Tibial artery (tissue), 4 donors: ENCODE results near the gene AFF3.

Source experiments
- DNase-seq, 2 donors: peaks; one replicate each; pipeline ENCODE4 v3.0.0-alpha.2; 2019
- H3K27ac ChIP-seq, 2 donors: fragments of 200-600 bp; sonication (generic) in 1 of 2; 1 replicate in 1 of 2; 2 replicates in 1 of 2; pipeline ENCODE4 v1.5.1; 2018 to 2019; ENCODE audit warnings: mild to moderate bottlenecking in 1 of 2
- H3K27me3 ChIP-seq, 2 donors: fragments of 200-600 bp; sonication (generic) in 1 of 2; one replicate each; pipeline versions ENCODE4 v1.5.1 to v1.6.0; 2016 to 2019
- H3K36me3 ChIP-seq, 3 donors: fragments of 200-600 bp; sonication (generic) in 2 of 3; one replicate each; pipeline ENCODE4 v1.5.1; 2016 to 2019; ENCODE audit warnings: mild to moderate bottlenecking in 2 of 3
- H3K4me1 ChIP-seq, 4 donors: fragments of 200-600 bp; sonication (generic) in 2 of 4; 1 replicate in 3 of 4; 2 replicates in 1 of 4; pipeline ENCODE4 v1.5.1; 2016 to 2019
- H3K4me3 ChIP-seq, 2 donors: fragments of 200-600 bp; sonication (generic) in 1 of 2; 1 replicate in 1 of 2; 2 replicates in 1 of 2; pipeline ENCODE4 v1.5.1; 2018 to 2019; ENCODE audit warnings: mild to moderate bottlenecking in 2 of 2
- H3K9me3 ChIP-seq, 3 donors: fragments of 200-600 bp; sonication (generic) in 1 of 3; one replicate each; pipeline ENCODE4 v1.5.1; 2016 to 2019
- intact Hi-C: fragments of 100-400 bp; cut with DNase I; formaldehyde crosslinking; loops from one replicate; pipeline ENCODE4 v1.15.0; 2023; ENCODE audit warnings: low total_unique reads
- TF ChIP-seq, protein P1 (sequence below), 2 experiments: fragments of 200-600 bp in 1 of 2; fragments of 450-650 bp in 1 of 2; IDR thresholded peaks; one replicate each; pipeline ENCODE4 v1.5.1; 2017 to 2019; ENCODE audit warnings: antibody characterized with exemption in 2 of 2, mild to moderate bottlenecking in 1 of 2, moderate library complexity in 1 of 2

The AFF3 gene

DNA sequence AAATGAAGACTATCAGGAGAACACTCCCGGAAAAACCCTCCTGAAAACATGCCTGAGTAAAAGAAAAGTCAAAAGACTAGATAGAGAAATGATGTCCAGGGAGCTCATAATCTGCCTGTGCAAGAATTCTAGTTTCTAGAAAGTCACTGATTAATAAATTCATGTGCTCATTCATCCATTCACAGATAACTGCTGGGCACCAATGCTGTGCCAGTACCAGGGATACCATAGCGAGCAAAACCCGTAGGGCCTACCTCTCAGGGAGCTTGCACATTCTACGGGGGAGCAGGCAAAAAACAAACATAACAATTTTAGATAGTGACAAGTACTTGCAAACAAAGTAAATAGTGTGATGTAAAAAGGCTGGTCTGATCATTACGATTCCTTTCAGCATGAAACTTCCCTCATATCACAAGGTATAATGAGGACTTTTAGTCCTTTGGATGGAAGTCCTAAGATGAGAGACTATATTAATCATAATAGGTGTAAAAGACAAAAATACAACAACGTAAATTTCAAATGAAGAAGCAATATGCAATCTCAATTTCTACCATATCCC is 289.9 kb downstream of the AFF3 start:
- Histone ChIP-seq H3K36me3 (no peaks in the 10 kb centered on the region), H3K27me3 (no peaks in the 10 kb centered on the region), H3K27ac (no peak overlapping the region), H3K4me1 (no peaks in the 10 kb centered on the region), H3K9me3 (no peaks in the 10 kb centered on the region), H3K4me3 (no peak overlapping the region)
- intact Hi-C loops: no loop called here
- TF ChIP-seq, protein P1, sequence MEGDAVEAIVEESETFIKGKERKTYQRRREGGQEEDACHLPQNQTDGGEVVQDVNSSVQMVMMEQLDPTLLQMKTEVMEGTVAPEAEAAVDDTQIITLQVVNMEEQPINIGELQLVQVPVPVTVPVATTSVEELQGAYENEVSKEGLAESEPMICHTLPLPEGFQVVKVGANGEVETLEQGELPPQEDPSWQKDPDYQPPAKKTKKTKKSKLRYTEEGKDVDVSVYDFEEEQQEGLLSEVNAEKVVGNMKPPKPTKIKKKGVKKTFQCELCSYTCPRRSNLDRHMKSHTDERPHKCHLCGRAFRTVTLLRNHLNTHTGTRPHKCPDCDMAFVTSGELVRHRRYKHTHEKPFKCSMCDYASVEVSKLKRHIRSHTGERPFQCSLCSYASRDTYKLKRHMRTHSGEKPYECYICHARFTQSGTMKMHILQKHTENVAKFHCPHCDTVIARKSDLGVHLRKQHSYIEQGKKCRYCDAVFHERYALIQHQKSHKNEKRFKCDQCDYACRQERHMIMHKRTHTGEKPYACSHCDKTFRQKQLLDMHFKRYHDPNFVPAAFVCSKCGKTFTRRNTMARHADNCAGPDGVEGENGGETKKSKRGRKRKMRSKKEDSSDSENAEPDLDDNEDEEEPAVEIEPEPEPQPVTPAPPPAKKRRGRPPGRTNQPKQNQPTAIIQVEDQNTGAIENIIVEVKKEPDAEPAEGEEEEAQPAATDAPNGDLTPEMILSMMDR (IDR thresholded peaks at IDR 0.05): no peak
- DNase-seq: no peak

DNA sequence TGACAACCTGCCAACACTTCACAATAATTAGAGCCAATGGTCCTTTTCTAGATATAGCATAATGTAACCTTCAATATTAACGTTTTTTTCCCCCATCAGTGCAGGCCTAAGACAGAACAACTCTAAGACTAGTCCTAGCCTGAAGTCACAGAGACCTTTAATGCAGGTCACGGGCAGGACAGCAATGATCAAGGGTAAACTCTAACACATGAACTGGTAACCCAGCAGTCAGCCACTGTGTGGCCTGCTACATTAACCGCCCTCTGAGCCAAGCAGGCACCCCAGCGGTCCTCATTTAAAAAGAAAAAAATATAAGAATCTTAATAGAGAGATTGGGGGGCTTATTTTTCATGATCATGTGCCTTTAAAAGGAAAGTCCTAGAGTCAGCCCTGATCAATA is 290.6 kb downstream of the AFF3 start:
- Histone ChIP-seq H3K4me3 (no peak overlapping the region), H3K4me1 (no peaks in the 10 kb centered on the region), H3K36me3 (no peaks in the 10 kb centered on the region), H3K9me3 (no peaks in the 10 kb centered on the region), H3K27ac (no peak overlapping the region), H3K27me3 (no peaks in the 10 kb centered on the region)
- intact Hi-C loops: no loop called here
- TF ChIP-seq, protein P1 (IDR thresholded peaks at IDR 0.05): no peak
- DNase-seq: no peak

DNA sequence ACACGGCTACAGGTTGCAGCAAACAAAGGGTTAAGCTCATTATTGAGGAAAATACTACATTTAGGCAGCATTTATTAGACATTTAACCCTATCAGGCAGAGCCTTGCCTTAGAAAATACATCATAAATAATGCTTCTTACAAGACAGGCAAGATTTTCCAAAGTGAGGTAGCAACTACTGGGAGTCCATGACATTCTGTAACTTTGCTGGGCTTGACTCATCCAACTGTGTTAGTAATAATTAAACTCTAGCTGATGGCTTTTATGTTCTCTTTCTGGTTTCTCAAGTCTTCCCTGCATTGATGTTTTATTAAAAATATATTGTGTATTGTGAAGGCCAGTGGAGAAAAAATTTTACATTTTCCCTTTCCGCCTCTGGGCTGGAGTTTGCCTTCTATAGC is 291.3 kb downstream of the AFF3 start:
- no peak overlapping the region for H3K4me3 ChIP-seq

DNA sequence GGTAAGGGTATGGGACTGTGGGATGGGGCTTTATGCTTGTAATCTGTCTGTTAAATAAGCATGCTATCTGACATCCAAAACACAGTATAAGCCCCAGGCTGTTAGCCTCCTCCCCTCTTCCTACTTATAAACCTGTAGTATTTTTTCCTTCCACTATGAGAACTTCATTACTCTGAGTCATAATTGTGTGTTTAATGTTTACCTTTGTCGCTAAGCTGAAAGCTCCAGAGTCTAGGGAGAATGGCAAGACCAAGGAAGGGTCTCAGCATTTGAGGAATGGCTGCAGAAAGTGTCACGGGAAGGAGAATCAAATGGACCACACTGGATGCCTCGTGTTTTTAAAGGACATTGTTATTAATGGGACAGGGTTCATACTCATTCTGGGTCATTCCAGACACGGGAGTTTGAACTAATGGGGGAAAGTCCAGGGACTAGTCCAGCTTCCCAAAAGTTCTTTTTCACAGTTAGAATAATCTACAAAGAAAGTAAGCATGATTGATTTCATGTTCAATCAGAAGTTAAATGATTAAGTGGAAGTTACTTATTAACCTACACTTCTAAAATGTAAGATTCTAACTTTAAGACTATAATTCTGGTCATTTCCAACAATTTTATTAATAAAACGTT is 292.2 kb downstream of the AFF3 start:
- TF ChIP-seq, protein P1 (IDR thresholded peaks at IDR 0.05): no peak
- no peak for DNase-seq
- Histone ChIP-seq H3K27me3 (no peaks in the 10 kb centered on the region), H3K36me3 (no peaks in the 10 kb centered on the region), H3K9me3 (no peaks in the 10 kb centered on the region), H3K4me1 (no peaks in the 10 kb centered on the region), H3K27ac (no peak overlapping the region), H3K4me3 (no peak overlapping the region)
- intact Hi-C loops: no loop called here

More for the DNA sequence above, 291.3 kb downstream of the AFF3 start:
- DNase-seq: no peak
- Histone ChIP-seq H3K27me3 (no peaks in the 10 kb centered on the region), H3K36me3 (no peaks in the 10 kb centered on the region), H3K4me1 (no peaks in the 10 kb centered on the region), H3K27ac (no peak overlapping the region), H3K9me3 (no peaks in the 10 kb centered on the region)
- intact Hi-C loops: no loop called here
- TF ChIP-seq, protein P1 (IDR thresholded peaks at IDR 0.05): no peak

DNA sequence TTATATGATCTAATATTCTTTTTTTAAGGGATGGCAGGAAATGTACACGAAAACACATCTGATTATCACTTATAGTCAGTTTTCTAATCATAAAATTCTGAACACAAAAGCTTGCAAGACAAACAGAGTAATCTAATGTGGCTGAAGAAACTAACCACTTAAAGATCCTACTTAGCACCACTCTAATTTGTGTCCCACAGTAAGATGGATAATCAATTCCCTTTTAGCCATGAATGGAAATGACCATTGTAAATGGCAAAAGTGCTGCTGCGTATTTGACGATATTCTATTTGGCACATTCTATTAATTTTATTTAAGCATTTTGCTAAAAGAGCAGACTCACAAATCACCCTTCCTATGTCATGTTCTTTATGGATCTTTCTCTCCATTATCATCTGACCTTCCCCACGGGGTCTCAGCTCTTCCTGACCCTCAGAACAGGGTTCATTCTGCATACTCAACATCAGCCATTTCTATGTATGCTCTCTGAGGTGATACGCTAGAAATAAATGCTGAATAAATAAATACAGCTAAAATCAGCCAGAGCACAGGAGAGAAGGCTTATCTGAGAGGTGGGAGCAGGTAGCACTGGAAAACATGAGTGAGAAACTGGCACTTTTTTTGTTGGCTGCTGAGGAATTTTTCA is 295.8 kb downstream of the AFF3 start:
- no peak for DNase-seq
- Histone ChIP-seq H3K27ac (no peak overlapping the region), H3K9me3 (no peaks in the 10 kb centered on the region), H3K36me3 (no peaks in the 10 kb centered on the region), H3K4me3 (no peak overlapping the region), H3K27me3 (no peaks in the 10 kb centered on the region), H3K4me1 (no peaks in the 10 kb centered on the region)
- intact Hi-C loops: no loop called here
- TF ChIP-seq, protein P1 (IDR thresholded peaks at IDR 0.05): no peak
